Prostate gland (tissue), 2 donors: ENCODE measurements around the gene CHCHD10. TPM values are rescaled to one million over a fixed set of nuclear protein-coding genes. Genes with fewer than 3 reads are reported as not detected.
"Not testable (repeated sequence)": the region's sequence is repeated elsewhere in the genome, so short reads cannot be mapped to it uniquely, and the experiment has no call there.

Experiments
- DNase-seq: peaks from one replicate; pipeline ENCODE4 v3.0.0-alpha.2; 2019; ENCODE audit warnings: low spot score
- H3K27ac ChIP-seq, 2 donors: fragments of 200-600 bp; sonication (generic); 2 replicates each; pipeline ENCODE4 v1.5.1; 2017 to 2019
- H3K27me3 ChIP-seq: fragments of 200-600 bp; sonication (generic); replicated peaks from 2 replicates; pipeline ENCODE4 v1.5.1; 2019; ENCODE audit not compliant: insufficient read depth
- H3K36me3 ChIP-seq, 2 donors: fragments of 200-600 bp; sonication (generic); 1 replicate in 1 of 2; 2 replicates in 1 of 2; pipeline versions ENCODE4 v1.5.1 to v1.8.1; 2017 to 2019
- H3K4me1 ChIP-seq: fragments of 200-600 bp; sonication (generic); replicated peaks from 2 replicates; pipeline ENCODE4 v1.5.1; 2019
- H3K4me3 ChIP-seq, 2 donors: fragments of 200-600 bp; sonication (generic); 2 replicates each; pipeline ENCODE4 v1.5.1; 2017 to 2019
- H3K9me3 ChIP-seq: fragments of 200-600 bp; sonication (generic); 2 replicates; pipeline ENCODE4 v1.5.1; 2017
- POLR2A ChIP-seq: fragments of 450-650 bp; IDR thresholded peaks from one replicate; pipeline ENCODE4 v1.6.1; 2016; ENCODE audit warnings: antibody characterized with exemption, mild to moderate bottlenecking
- POLR2AphosphoS5 ChIP-seq: sonication (generic); formaldehyde crosslinking; IDR thresholded peaks from one replicate; pipeline ENCODE4 v1.6.1; 2017; ENCODE audit warnings: antibody characterized with exemption
- WGBS: methylation state at CpG from one replicate; pipeline ENCODE4 v1.1.5; 2018; 5-methylcytosine and 5-hydroxymethylcytosine counted together
- intact Hi-C: fragments of 100-400 bp; cut with DNase I; formaldehyde crosslinking; loops from one replicate; pipeline ENCODE4 v1.14.2; 2022
- total RNA-seq, 2 donors: library from RNA; depleted of rRNA; stranded (reverse); fragments of >200 nt; gene quantifications; one replicate each; pipeline ENCODE4 v1.1.0, GENCODE V29; 2016
- TF ChIP-seq, protein P1 (sequence below), 4 experiments: fragments of 200-600 bp in 2 of 4; fragments of 450-650 bp in 2 of 4; sonication (generic) in 2 of 4; IDR thresholded peaks; 1 replicate in 3 of 4; 2 replicates in 1 of 4; pipeline ENCODE4 v1.5.1; 2016 to 2019; ENCODE audit warnings: antibody characterized with exemption in 4 of 4, mild to moderate bottlenecking in 2 of 4, moderate library complexity in 2 of 4

The CHCHD10 gene
- total RNA-seq, 2 donors from 2014 or later: 17.3 to 59.3 TPM

DNA sequence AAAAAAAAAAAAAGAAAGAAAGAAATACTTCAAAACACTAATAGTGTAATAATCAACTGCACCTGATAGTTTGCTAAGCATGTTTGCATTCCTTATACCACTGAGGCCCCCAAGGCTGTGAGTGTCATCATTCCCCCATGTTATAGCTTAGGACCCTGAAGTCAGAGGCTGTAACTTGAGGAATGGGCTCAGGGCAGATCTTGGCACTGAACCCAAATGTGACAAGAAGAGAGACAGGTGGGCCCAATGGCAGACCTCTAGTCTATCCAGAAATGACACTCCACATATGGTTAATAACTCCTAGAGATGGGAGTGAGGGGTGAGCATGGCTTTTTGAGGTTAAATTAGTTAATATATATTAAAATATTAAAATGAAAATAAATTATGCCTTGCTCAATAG, 30.1 kb downstream of the CHCHD10 start:
- Histone ChIP-seq H3K4me1 (no peaks in the 10 kb centered on the region), H3K27ac (no peak overlapping the region), H3K27me3 (no peaks in the 10 kb centered on the region), H3K9me3 (no peaks in the 10 kb centered on the region), H3K4me3 (no peak overlapping the region), H3K36me3 (no peaks in the 10 kb centered on the region)
- TF ChIP-seq, protein P1, sequence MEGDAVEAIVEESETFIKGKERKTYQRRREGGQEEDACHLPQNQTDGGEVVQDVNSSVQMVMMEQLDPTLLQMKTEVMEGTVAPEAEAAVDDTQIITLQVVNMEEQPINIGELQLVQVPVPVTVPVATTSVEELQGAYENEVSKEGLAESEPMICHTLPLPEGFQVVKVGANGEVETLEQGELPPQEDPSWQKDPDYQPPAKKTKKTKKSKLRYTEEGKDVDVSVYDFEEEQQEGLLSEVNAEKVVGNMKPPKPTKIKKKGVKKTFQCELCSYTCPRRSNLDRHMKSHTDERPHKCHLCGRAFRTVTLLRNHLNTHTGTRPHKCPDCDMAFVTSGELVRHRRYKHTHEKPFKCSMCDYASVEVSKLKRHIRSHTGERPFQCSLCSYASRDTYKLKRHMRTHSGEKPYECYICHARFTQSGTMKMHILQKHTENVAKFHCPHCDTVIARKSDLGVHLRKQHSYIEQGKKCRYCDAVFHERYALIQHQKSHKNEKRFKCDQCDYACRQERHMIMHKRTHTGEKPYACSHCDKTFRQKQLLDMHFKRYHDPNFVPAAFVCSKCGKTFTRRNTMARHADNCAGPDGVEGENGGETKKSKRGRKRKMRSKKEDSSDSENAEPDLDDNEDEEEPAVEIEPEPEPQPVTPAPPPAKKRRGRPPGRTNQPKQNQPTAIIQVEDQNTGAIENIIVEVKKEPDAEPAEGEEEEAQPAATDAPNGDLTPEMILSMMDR (IDR thresholded peaks at IDR 0.05): no peak
- TF ChIP-seq POLR2AphosphoS5 (no peak), POLR2A (no peak)
- DNase-seq: no peak
- intact Hi-C loops: no loop called here

DNA sequence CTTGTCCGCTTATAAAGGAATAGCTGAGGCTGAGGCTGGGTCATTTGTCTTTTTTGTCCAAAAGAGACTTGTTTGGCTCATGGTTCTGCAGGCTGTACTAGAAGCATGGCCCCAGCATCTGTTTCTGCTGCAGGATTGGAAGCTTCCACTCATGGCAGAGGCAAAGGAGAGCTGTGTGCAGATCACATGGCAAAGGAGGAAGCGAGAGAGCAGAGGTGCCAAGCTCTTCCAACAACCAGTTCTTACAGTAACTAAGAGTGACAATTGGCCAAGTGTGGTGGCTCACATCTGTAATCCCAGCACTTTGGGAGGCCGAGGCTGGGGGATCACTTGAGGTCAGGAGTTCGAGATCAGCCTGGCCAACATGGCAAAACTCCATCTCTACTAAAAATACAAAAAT, 39.7 kb downstream of the CHCHD10 start:
- intact Hi-C loops, H3K27me3 ChIP-seq, H3K36me3 ChIP-seq, H3K27ac ChIP-seq, H3K4me3 ChIP-seq, H3K9me3 ChIP-seq, DNase-seq, H3K4me1 ChIP-seq: not testable (repeated sequence)
- 91% methylated on average over 4 of the region's 4 CpGs for WGBS

DNA sequence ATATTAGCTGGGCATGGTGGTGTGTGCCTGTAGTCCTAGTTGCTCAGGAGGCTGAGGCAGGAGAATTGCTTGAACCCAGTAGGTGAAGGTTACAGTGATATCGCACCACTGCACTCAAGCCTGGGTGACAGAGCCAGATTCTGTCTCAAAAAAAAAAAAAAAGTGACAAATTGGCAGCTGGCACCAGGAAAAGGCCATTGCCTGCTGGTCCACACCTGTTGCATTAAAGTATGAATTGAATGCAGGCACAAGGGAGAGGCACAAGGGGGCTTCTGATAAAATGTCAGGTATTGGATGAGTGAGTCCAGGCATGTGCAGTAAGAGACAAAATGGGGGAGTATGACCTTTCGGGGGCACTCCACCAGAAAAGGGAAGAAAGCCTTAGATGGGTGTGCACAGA, 45.0 kb downstream of the CHCHD10 start:
- no peaks in the 10 kb centered on the region for H3K36me3 ChIP-seq
- TF ChIP-seq, protein P1 (IDR thresholded peaks at IDR 0.05): no peak
- intact Hi-C loops: no loop called here

DNA sequence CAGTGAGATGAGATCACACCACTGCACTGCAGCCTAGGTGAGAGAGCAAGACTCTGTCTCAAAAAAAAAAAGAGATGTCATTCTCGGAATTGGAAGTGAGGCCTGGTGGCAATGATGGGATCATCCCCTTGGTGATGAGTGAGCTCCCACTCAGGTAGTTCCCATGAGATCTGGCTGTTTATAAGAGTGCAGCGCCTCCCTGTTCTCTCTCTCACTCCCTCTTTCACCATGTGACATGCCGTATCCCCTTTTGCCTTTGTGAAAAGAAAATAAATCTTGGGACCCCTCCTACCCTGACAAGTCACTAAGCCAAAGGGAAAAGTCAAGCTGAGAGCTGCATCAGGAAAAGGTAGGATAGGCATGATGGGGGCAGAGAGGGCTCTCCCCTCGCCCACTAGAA, 45.6 kb downstream of the CHCHD10 start:
- H3K27ac ChIP-seq: no peak overlapping the region
- H3K36me3 ChIP-seq: no peaks in the 10 kb centered on the region
- DNase-seq: no peak
- no peaks in the 10 kb centered on the region for H3K4me1 ChIP-seq
- 55% methylated on average over 4 of the region's 4 CpGs for WGBS
- intact Hi-C loops: no loop called here
- H3K27me3 ChIP-seq: no peaks in the 10 kb centered on the region
- TF ChIP-seq POLR2AphosphoS5 (no peak), POLR2A (no peak)
- TF ChIP-seq, protein P1 (IDR thresholded peaks at IDR 0.05): no peak
- H3K9me3 ChIP-seq: no peaks in the 10 kb centered on the region
- H3K4me3 ChIP-seq: no peak overlapping the region

More for the DNA sequence above, 45.0 kb downstream of the CHCHD10 start:
- WGBS: 85% methylated on average over 2 of the region's 2 CpGs
- DNase-seq: no peak
- Histone ChIP-seq H3K9me3 (no peaks in the 10 kb centered on the region), H3K27ac (no peak overlapping the region), H3K4me3 (no peak overlapping the region), H3K27me3 (no peaks in the 10 kb centered on the region), H3K4me1 (no peaks in the 10 kb centered on the region)

DNA sequence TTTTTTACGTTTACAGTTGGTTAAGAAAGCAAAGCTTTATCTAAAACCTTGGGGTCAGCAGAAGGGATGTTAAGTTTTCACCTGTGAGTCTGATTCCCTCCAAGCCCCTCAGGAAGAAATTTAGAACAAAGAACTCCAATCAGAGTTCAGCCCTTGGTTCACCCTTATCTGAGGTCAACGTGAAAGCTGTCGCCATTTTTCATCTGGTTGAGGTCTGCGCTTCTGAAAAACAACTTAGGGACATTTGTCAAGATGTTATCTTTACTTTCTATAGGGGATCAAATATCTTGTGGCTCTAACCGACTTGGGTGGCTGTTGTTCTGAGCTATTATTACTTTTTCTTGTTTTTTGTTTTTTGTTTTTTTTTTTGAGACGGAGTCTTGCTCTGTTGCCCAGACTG, 46.9 kb downstream of the CHCHD10 start:
- no peak for TF ChIP-seq POLR2A
- TF ChIP-seq POLR2AphosphoS5: no peak
- TF ChIP-seq, protein P1 (IDR thresholded peaks at IDR 0.05): no peak
- 53% methylated on average over 6 of the region's 6 CpGs for WGBS
- no peaks in the 10 kb centered on the region for H3K36me3 ChIP-seq
- H3K27me3 ChIP-seq: no peaks in the 10 kb centered on the region
- H3K4me1 ChIP-seq: no peaks in the 10 kb centered on the region
- H3K27ac ChIP-seq: no peak overlapping the region
- no peaks in the 10 kb centered on the region for H3K9me3 ChIP-seq
- no peak for DNase-seq
- intact Hi-C loops: no loop called here
- no peak overlapping the region for H3K4me3 ChIP-seq
